ENCODE results near the gene SEPHS2.
"Not testable (repeated sequence)": the region's sequence is repeated elsewhere in the genome, so short reads cannot be mapped to it uniquely, and the experiment has no call there.

The SEPHS2 gene

GRCh38 chr16:30399435-30400186 is 46.1 kb downstream of the SEPHS2 start:
- no peak for DNase-seq (ENCODE audit: low read depth in 2 of 2, low spot score in 1 of 2)

DNA sequence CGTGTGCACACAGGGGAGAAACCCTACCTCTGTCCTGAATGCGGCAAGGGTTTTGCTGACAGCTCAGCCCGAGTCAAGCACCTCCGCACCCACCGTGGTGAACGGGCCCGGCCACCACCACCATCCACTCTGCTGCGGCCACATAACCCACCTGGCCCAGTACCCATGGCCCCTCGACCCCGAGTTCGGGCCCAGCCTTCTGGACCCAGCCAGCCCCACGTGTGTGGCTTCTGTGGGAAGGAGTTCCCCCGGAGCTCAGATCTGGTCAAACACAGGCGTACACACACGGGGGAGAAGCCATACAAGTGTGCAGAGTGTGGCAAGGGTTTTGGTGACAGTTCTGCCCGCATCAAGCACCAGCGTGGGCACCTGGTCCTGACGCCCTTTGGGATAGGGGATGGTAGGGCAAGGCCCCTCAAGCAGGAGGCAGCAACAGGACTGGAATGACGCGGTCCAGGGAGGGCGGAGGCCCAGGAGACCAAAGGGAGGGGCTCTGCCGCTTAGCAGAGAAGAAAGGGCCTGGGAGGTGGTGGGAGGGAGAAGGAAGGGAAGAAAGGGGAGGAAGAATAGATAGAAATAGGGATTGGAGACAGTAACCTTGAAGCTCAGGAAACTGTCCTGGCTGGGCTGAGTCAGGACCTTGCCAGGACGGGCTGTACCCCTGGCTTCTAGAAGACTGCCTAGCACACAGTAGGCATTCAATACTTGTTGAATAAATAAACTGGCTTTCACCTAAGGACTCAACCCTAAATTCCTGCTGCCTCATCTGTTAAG is 46.8 kb downstream of the SEPHS2 start:
- no peak for DNase-seq (ENCODE audit: low read depth in 2 of 2, low spot score in 1 of 2)

DNA sequence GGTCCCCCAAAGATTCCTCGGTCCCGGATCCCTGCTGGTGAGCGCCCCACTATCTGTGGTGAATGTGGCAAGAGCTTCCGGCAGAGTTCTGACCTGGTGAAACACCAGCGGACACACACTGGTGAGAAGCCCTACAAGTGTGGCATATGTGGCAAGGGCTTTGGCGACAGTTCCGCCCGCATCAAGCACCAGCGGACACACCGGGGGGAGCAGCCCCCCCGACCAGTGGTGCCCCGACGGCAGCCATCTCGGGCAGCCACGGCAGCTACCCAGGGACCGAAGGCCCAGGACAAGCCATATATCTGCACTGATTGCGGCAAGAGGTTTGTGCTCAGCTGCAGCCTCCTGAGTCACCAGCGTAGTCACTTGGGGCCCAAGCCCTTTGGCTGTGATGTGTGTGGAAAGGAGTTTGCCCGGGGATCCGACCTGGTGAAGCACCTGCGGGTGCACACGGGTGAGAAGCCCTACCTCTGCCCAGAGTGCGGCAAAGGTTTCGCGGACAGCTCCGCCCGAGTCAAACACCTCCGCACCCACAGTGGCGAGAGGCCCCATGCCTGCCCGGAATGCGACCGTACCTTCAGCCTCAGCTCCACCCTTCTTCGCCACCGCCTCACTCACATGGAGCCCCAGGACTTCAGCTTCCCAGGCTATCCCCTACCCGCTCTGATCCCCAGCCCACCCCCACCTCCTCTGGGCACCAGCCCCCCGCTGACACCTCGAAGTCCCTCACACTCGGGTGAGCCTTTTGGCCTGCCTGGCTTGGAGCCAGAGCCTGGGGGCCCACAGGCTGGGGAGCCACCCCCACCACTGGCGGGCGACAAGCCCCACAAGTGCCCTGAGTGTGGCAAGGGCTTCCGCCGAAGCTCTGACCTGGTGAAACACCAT is 47.7 kb downstream of the SEPHS2 start:
- DNase-seq (ENCODE audit: low read depth in 2 of 2, low spot score in 1 of 2): no peak

- DNase-seq (ENCODE audit: low read depth in 2 of 2, low spot score in 1 of 2): no peak
Observed at GRCh38 chr16:30397056-30397455, 48.6 kb downstream of the SEPHS2 start.

GRCh38 chr16:30396627-30397026 is 49.0 kb downstream of the SEPHS2 start:
- DNase-seq (ENCODE audit: low read depth in 2 of 2, low spot score in 1 of 2): not testable (repeated sequence)

- no peak for DNase-seq (ENCODE audit: low read depth in 2 of 2, low spot score in 1 of 2)
Observed at GRCh38 chr16:30395992-30396585, 49.6 kb downstream of the SEPHS2 start.

GRCh38 chr16:30395155-30395991 is 50.3 kb downstream of the SEPHS2 start, which contains the start of gene ZNF48:
Gene ZNF48, plus strand, starts transcription at chr16:30395420. Its CDS starts 375 bp downstream, at chr16:30395795.
- no peak for DNase-seq (ENCODE audit: low read depth in 2 of 2, low spot score in 1 of 2)

DNA sequence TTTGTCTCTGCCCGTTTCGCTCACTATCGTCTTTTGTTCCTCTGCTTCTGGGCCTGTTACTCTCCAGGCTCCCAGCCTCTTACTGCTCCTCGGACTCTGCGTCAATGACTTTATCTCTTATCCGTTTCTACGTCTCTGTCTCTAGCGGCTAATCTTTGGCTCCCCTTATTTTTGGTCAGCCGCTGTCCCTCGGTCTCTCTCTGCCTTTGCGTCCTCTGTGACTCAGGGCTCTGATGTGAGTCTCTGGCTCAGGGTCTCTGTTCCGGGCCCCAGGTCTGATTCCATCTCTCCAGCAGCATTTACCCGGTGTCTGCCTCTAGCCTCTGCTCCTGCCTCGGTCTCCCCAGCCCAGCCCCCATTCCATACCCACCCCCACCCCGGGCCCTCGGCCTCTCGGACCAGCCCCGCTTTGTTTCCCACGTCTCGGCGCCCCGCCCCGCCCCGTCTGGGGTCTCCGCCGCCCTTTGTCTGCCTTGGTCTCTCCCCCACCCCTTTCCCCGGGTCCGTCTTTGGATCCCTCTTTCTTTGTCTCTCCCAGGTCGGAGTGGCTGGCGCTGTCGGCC is 51.0 kb downstream of the SEPHS2 start:
- DNase-seq (ENCODE audit: low read depth in 2 of 2, low spot score in 1 of 2): no peak

Data from stimulated activated CD8-positive, alpha-beta memory T cell treated with anti-CD3 and anti-CD28 coated beads, Interleukin-4, amount 100 ng/mL, for 4 hours (primary cell).